Common myeloid progenitor, CD34-positive (primary cell): ENCODE measurements around the gene NSD1.
"Not testable (repeated sequence)": the region's sequence is repeated elsewhere in the genome, so short reads cannot be mapped to it uniquely, and the experiment has no call there.

Source experiments
- CTCF ChIA-PET: fragments of 350-600 bp; sonication (Branson Sonifier 250); formaldehyde crosslinking; loops from one replicate; lab custom pipeline; 2021; ENCODE audit warnings: antibody characterized with exemption; lab: Charles Lee
- POLR2A ChIA-PET: fragments of 350-600 bp; sonication (Branson Sonifier 250); formaldehyde crosslinking; loops from one replicate; lab custom pipeline; 2021; ENCODE audit warnings: antibody characterized with exemption; lab: Charles Lee
- DNase-seq, 3 donors: peaks; one replicate each; pipeline versions ENCODE4 v3.0.0 to v3.0.0-alpha.2; 2013
- H3K27ac ChIP-seq, 2 experiments: 1 replicate in 1 of 2; 2 replicates in 1 of 2; pipeline ENCODE4 v1.7.0; 2013; ENCODE audit warnings: inconsistent platforms in 2 of 2, low read length in 2 of 2, mild to moderate bottlenecking in 2 of 2, low read depth in 1 of 2, moderate library complexity in 1 of 2; ENCODE audit not compliant: severe bottlenecking in 2 of 2, insufficient read depth in 1 of 2, poor library complexity in 1 of 2
- H3K27me3 ChIP-seq, 5 experiments: replicated peaks in 2 of 5; 1 replicate in 3 of 5; 2 replicates in 2 of 5; pipeline versions ENCODE4 v1.6.1 to v1.7.0; 2013; ENCODE audit warnings: low read length in 4 of 5, mild to moderate bottlenecking in 2 of 5, moderate library complexity in 2 of 5, inconsistent platforms in 1 of 5; ENCODE audit not compliant: insufficient read depth in 5 of 5, control insufficient read depth in 4 of 5
- H3K36me3 ChIP-seq, 4 experiments: 1 replicate in 2 of 4; 2 replicates in 2 of 4; pipeline versions ENCODE4 v1.6.1 to v1.7.0; 2013; ENCODE audit warnings: low read length in 3 of 4, control low read depth in 1 of 4, mild to moderate bottlenecking in 1 of 4; ENCODE audit not compliant: control insufficient read depth in 4 of 4, insufficient read depth in 4 of 4
- H3K4me1 ChIP-seq, 4 experiments: 1 replicate in 3 of 4; 2 replicates in 1 of 4; pipeline versions ENCODE4 v1.6.1 to v1.7.1; 2013; ENCODE audit warnings: low read length in 3 of 4, mild to moderate bottlenecking in 3 of 4, control low read depth in 1 of 4, inconsistent platforms in 1 of 4, moderate library complexity in 1 of 4; ENCODE audit not compliant: control insufficient read depth in 4 of 4, insufficient read depth in 4 of 4; ENCODE audit errors: control extremely low read depth in 1 of 4
- H3K4me3 ChIP-seq, 7 experiments: 1 replicate in 4 of 7; 2 replicates in 3 of 7; pipeline versions ENCODE4 v1.5.1 to v1.7.0; 2013; ENCODE audit warnings: mild to moderate bottlenecking in 7 of 7, low read length in 6 of 7, moderate library complexity in 6 of 7, inconsistent platforms in 2 of 7, low read depth in 2 of 7, control low read depth in 1 of 7; ENCODE audit not compliant: insufficient read depth in 4 of 7, control insufficient read depth in 1 of 7; ENCODE audit errors: extremely low read depth in 1 of 7
- H3K9me3 ChIP-seq, 5 experiments: 1 replicate in 4 of 5; 2 replicates in 1 of 5; pipeline versions ENCODE4 v1.6.1 to v1.7.1; 2013; ENCODE audit warnings: low read length in 4 of 5, mild to moderate bottlenecking in 2 of 5, inconsistent platforms in 1 of 5, low read depth in 1 of 5, moderate library complexity in 1 of 5; ENCODE audit not compliant: control insufficient read depth in 4 of 5, insufficient read depth in 2 of 5; ENCODE audit errors: control extremely low read depth in 1 of 5
- WGBS: methylation state at CpG from one replicate; pipeline ENCODE4 v1.1.5; 2013; ENCODE audit not compliant: insufficient coverage; 5-methylcytosine and 5-hydroxymethylcytosine counted together

NSD1 gene

GRCh38 chr5:177141496-177141895, 7.9 kb downstream of the NSD1 start:
- Histone ChIP-seq H3K36me3 (peaks cover 10 to 40% (median 28%) of the 10 kb centered on the region in 4 experiments), H3K4me3 (no peak overlapping the region), H3K27me3 (no peaks in the 10 kb centered on the region), H3K27ac (no peak overlapping the region), H3K4me1 (peaks cover 0 to 18% (median 3%) of the 10 kb centered on the region in 4 experiments), H3K9me3 (no peaks in the 10 kb centered on the region)
- CTCF ChIA-PET: interaction anchor here (4.1 kb wide), 1 partner anchor 27 kb away, joined by 10 read pairs; no protein-coding TSS in a partner anchor
- POLR2A ChIA-PET: no interaction called here
- 81% methylated on average over 3 of the region's 3 CpGs for WGBS
- no peak for DNase-seq

- peak overlapping the region in 1 of 2 experiments; percentile 36 for H3K27ac ChIP-seq
- POLR2A ChIA-PET: no interaction called here
- CTCF ChIA-PET: interaction anchor here (4.1 kb wide), 1 partner anchor 28 kb away, joined by 10 read pairs; no protein-coding TSS in a partner anchor
- no peaks in the 10 kb centered on the region for H3K27me3 ChIP-seq
- DNase-seq: peak in 2 of 3 donors; percentile 46 to 56
- H3K36me3 ChIP-seq: peaks cover 10 to 45% (median 28%) of the 10 kb centered on the region in 4 experiments
- no peak overlapping the region for H3K4me3 ChIP-seq
- H3K4me1 ChIP-seq: peaks cover 0 to 13% (median 3%) of the 10 kb centered on the region in 4 experiments
- no peaks in the 10 kb centered on the region for H3K9me3 ChIP-seq
- 90% methylated on average over 2 of the region's 2 CpGs for WGBS
These were observed 8.6 kb downstream of the NSD1 start for GRCh38 chr5:177142098-177142611.

DNA sequence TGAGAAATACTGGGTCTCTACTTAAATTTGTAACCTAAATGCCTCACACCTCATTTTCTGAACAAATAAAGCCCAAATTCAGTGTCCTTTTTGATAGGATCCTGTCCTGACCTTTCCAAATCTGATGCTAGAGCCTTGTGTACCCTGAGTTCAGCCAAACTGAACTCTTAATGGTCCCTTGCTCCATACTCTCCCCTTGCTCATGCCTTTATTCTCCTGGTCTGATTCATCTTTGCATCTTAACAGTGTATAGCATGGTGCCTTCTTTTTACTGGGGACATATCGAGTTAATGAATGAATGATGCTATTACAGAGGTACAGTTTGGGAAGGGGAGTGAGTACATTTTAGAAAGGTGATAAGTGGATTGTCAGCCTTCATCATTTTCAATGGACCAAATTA, 9.2 kb downstream of the NSD1 start:
- H3K36me3 ChIP-seq: peaks cover 10 to 50% (median 27%) of the 10 kb centered on the region in 4 experiments
- POLR2A ChIA-PET: no interaction called here

DNA sequence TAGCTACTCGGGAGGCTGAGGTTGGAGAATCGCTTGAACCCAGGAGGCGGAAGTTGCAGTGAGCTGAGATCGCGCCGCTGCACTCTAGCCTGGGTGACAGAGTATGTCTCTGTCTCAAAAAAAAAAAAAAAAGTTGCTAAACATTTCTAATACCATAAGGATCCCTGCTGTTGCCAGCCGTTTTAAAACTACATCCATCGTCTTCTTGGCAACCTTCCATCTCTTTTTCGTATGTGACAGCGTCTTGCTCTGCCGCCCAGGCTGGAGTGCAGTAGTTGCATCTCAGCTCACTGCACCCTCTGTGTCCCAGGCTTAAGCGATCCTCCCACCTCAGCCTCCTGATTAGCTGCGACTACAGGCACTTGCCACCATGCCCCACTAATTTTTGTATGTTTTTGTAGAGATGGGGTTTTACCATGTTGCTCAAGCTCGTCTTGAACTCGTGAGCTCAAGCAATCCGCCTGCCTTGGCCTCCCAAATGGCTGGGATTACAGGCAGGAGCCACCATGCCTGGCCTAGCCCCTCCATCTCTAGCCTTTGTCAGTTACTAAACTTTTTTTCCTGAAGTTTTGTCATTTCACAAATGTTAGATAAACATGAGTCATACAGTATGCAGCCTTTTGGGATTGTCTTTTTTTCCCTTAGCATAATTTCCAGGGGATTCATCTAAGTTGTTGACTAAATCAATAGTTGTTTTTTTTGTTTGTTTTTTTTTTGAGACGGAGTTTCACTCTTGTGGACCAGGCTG, 13.5 kb downstream of the NSD1 start:
- Histone ChIP-seq H3K36me3 (peaks cover 11 to 67% (median 40%) of the 10 kb centered on the region in 4 experiments), H3K9me3 (no peaks in the 10 kb centered on the region), H3K4me3 (no peak overlapping the region), H3K27ac (no peak overlapping the region), H3K4me1 (peaks cover 0 to 6% (median 2%) of the 10 kb centered on the region in 4 experiments), H3K27me3 (no peaks in the 10 kb centered on the region)
- POLR2A ChIA-PET: no interaction called here
- DNase-seq: no peak
- CTCF ChIA-PET: interaction anchor here (1.3 kb wide), 2 partner anchors 31 to 35 kb away, joined by 3 read pairs; no protein-coding TSS in a partner anchor
- WGBS: 95% methylated on average over 15 of the region's 17 CpGs

More for the DNA sequence above, 9.2 kb downstream of the NSD1 start:
- Histone ChIP-seq H3K4me3 (no peak overlapping the region), H3K4me1 (peaks cover 0 to 9% (median 3%) of the 10 kb centered on the region in 4 experiments), H3K27ac (peak overlapping the region; percentile 35 to 36), H3K9me3 (no peaks in the 10 kb centered on the region), H3K27me3 (no peaks in the 10 kb centered on the region)
- DNase-seq: no peak
- CTCF ChIA-PET: interaction anchor here (1.5 kb wide), 1 partner anchor 30 kb away, joined by 4 read pairs; no protein-coding TSS in a partner anchor
- no CpG with 5 or more reads among the region's 1 CpG for WGBS

GRCh38 chr5:177150061-177150460, 16.5 kb downstream of the NSD1 start:
- not testable (repeated sequence) for H3K4me3 ChIP-seq

GRCh38 chr5:177154003-177154643, 20.6 kb downstream of the NSD1 start:
- ChIA-PET CTCF (interaction anchor here (1.1 to 2.0 kb wide), 2 partner anchors 35 to 40 kb away, joined by 3 to 8 read pairs; no protein-coding TSS in a partner anchor), POLR2A (no interaction called here)
- Histone ChIP-seq H3K9me3 (no peaks in the 10 kb centered on the region), H3K27me3 (no peaks in the 10 kb centered on the region), H3K4me1 (no peaks in the 10 kb centered on the region), H3K27ac (no peak overlapping the region), H3K36me3 (peaks cover 2 to 37% (median 14%) of the 10 kb centered on the region in 4 experiments), H3K4me3 (no peak overlapping the region)
- DNase-seq: no peak
- WGBS: 100% methylated on average over 4 of the region's 6 CpGs

More at GRCh38 chr5:177150061-177150460, 16.5 kb downstream of the NSD1 start:
- over 99% methylated on average over 15 of the region's 17 CpGs for WGBS
- H3K27ac ChIP-seq, H3K9me3 ChIP-seq, DNase-seq, POLR2A ChIA-PET, H3K27me3 ChIP-seq, H3K4me1 ChIP-seq: not testable (repeated sequence)
- CTCF ChIA-PET: interaction anchor here (1.3 kb wide), 1 partner anchor 9 kb away, joined by 3 read pairs; no protein-coding TSS in a partner anchor
- H3K36me3 ChIP-seq: peaks cover 5 to 59% (median 30%) of the 10 kb centered on the region in 4 experiments
